ENCODE results near the gene ZFP62.
"Not testable (repeated sequence)": the region's sequence is repeated elsewhere in the genome, so short reads cannot be mapped to it uniquely, and the experiment has no call there.

The ZFP62 gene

DNA sequence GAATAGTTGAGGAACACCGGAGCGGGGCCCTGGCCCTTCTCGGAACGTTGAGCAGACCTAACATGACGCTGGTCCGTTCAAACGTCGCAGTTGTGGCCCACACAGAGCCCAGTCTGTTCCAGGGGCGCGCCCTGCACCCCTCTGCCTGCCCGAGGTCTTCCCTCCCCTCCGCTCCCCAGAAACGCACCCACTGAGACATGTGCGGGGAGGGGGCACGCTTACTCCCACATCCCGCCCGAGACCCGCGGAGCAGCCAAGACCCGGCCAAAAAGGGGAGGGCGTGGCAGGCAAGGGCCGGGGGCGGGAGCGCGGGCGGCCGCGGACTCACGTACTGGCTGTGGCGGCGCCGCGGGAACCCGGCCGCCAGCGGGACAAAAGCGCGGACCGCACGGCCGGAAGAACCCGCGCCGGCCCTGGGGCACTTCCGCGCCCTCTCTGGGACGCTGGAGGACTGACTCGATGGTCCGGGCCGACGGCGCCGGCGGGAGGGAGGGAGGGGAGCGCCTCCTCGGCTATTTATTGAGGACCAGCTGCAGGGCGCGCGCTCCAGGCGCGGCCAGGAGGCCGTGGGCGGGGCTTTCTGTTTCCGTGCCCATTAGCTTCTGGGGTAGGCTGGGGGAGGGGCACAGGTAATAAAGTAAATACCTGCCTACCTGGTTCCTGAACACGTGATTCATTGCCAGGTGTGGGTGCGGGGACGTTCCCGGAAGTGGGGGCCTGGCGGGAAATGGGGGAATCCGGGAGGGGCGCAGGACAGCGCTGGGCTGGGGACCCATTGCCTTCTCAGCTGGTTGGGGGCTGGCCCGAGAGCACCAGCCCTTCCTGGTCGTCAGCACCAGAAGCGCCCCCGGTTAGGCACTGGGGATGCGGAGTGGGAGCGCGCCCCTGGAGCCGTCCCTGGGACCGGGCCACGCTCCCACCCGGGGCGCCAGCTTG, at the start of gene ZFP62:
ZFP62 (minus strand) TSS at position 390 of the 936 bp plus-strand sequence; CDS start at position 333, 57 bp downstream.
- DNase-seq (ENCODE audit: low spot score): peak; percentile 96

DNA sequence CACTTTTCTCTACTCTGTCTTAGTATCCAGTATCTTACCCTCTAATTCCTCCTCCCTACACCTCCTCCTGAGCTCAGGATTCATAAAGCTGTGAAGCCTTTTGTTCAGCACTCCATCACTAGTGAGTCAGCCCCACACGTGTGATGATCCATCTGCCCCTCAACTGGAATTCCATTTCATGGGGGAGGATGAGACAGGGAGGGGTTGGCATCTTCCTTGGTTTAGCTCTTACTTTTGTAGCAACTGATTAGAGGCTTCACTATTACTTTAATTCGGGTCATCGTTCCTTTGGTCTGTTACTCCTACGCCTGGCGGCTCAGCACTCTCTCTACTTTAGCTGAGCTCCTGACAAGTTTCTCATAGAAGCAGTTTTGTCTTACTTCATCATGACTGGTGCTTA, 49.7 kb upstream of the ZFP62 start:
- DNase-seq (ENCODE audit: low spot score): no peak

DNA sequence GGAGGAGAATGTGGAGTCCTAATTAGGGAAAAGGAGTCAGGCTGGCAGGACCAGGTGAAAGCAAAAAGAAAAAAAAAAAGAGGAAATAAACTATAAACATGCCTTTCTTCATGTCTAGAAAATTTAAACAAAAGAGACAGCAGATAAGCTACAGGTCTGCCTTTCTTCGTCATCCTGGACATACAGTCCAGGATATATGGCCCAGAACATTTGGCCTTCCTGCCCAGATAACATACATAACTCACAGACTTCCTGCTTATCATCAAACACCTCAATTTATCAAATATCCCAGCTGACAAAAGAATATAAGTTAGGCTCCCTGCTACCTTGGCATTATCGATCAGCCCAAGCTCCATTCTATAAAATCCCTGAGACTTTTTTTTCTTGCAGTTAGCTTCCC, 49.1 kb upstream of the ZFP62 start:
- no peak for DNase-seq (ENCODE audit: low spot score)

GRCh38 chr5:180909782-180910181, 48.7 kb upstream of the ZFP62 start:
- no peak for DNase-seq (ENCODE audit: low spot score)

- no peak for DNase-seq (ENCODE audit: low spot score)
Measured at GRCh38 chr5:180908998-180909731, 48.1 kb upstream of the ZFP62 start.

DNA sequence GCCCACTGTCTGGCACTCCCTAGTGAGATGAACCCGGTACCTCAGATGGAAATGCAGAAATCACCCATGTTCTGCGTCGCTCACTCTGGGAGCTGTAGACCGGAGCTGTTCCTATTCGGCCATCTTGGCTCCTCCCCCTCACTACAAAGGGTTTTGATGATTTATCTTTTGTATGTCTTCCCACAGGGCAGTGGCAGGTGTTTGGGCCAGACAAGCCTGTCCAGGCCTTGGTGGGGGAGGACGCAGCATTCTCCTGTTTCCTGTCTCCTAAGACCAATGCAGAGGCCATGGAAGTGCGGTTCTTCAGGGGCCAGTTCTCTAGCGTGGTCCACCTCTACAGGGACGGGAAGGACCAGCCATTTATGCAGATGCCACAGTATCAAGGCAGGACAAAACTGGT, 47.3 kb upstream of the ZFP62 start:
- DNase-seq (ENCODE audit: low spot score): no peak

DNA sequence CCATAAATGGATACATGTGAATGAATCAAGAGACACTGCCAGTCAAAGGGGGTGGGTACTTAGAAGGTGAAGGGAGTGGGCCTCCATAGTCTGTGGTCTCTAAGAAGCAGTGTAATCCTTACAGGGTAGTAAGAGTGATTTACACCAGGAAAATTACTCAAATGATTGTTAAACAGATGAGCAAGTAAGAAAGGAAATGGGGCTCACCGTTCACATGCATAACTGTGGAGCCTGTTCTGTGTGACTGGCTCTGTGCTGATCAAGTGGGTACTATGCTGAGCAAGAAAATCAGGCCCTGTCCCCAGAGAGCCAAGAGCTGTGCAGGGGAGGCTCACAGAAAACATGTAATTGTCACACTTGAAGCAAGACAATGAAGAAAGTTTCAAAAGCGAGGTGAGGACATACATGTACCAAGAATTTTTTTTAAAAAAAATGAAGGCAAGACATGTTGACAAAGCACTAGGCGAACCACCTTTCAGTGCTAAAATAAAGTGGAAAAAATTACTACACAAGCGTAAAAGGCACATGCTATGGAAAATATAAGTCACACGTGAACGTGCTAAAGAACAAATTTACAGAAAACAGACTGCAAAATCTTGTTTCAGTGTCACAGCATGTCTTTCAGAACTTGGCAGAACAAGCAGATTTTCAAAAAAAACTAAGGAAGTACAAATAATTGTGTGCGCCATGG, 40.4 kb upstream of the ZFP62 start:
- no peak for DNase-seq (ENCODE audit: low spot score)

GRCh38 chr5:180900178-180900577, 39.1 kb upstream of the ZFP62 start:
- DNase-seq (ENCODE audit: low spot score): no peak

DNA sequence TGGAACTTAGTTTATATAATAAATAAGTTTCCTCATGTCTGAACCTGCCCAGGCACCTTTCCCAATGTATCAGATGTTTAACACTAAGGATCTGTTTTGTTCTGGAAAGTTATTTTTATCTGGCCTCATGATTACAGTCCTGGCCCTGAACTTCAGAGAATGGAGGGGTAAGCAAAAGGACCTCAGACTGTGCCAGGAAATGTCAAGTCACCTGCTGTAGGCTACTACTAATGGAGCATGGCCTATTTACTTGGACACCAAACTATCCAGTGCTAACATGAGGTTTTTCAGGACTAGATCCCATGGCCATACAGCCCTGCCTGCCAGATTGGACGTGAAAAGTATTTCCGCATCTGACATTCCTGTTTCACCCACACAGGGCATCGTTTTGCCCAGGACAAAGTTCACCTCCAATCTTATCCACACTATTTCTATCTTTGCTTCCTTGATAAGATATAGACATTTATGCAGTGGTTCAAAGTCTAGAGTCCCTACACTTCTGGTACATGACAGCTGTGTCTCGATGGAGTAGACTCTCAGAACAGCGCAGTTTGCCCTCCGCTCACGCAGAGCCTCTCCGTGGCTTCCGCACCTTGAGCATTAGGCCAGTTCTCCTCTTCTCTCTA, 37.7 kb upstream of the ZFP62 start, which contains the start of gene BTNL8:
BTNL8 (plus strand) TSS at position 539 of the 626 bp plus-strand sequence. CDS start 152 bp downstream, outside the sequence.
- DNase-seq (ENCODE audit: low spot score): no peak

GRCh38 chr5:180895330-180895729, 34.3 kb upstream of the ZFP62 start:
- not testable (repeated sequence) for DNase-seq (ENCODE audit: low spot score)

DNA sequence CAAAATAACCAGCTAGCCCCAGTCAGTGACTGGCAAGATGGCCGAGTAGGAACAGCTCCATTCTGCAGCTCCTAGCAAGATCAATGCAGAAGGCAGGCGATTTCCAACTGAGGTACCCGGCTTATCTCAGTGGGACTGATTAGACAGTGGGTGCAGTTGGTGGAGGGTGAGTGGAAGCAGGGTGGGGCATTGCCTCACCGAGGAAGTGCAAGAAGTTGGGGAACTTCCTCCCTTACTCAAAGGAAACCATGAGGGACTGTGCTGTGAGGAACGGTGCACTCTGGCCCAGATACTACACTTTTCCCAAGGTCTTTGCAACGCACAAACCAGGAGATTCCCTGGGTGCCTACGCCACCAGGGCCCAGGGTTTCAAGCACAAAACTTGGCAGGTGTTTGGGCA, 28.3 kb upstream of the ZFP62 start:
- DNase-seq (ENCODE audit: low spot score): no peak

- not testable (repeated sequence) for DNase-seq (ENCODE audit: low spot score)
Measured at GRCh38 chr5:180885845-180886529, 24.9 kb upstream of the ZFP62 start.

DNA sequence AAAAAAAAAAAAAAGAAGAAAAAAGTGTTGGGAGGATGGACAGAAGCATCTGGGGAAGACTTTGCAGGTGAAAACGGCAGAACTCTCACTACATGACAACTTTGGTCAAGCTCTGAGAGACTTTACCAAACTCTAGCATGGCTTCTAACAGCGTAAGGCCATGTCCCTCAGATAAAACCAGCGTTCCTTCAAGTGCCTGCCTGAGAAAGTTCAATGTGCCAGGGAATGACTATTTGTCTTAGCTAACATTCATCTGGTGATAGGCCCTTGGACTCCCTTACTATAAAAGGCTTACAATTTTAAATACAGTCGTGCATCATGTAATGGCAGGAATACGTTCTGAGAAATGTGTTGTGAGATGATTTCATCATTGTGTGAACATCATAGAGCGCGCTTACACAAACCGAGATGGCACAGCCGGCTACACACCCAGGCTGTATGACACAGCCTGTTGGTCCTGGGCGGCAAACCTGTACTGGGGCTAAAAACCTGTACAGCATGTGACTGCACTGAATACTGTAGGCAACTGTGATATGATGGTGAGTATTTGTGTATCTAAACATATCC, 14.9 kb upstream of the ZFP62 start:
- no peak for DNase-seq (ENCODE audit: low spot score)

DNA sequence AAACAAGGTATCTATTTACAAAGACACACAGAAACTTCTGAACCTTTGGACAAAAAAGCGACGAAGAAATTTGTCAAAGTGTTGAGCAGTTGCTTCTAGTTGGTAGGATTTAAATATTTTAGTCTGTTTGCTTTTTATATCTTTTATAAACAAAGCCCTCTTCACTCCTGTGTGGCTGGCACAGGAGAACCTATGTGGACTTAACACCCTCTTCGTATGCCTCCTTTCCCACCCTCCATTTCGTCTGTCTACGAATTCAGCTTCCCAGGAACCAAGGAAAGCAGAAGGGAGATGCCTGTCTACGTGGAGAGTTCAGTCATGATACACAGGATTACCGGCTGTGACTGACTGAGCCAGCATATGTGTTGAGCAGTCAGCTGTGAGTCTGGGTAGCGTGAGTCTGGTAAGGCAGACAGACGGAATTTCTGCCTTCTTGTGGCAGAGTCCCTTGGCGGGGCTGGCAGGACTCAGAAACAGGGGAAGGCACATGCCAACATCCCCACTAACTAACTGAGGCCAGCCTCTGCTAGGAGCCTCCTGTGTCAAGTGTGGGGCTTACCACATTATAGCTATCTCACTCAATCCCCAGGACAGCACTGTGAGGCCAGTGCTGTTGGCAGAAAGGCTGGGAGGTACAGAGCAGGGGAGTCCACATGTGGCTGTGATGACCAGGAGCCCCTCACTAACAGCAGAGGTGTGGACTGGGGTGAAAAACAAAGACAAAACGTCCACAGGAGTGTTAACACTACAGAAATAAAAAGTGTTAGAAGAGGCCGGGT, 13.9 kb upstream of the ZFP62 start:
- no peak for DNase-seq (ENCODE audit: low spot score)

DNA sequence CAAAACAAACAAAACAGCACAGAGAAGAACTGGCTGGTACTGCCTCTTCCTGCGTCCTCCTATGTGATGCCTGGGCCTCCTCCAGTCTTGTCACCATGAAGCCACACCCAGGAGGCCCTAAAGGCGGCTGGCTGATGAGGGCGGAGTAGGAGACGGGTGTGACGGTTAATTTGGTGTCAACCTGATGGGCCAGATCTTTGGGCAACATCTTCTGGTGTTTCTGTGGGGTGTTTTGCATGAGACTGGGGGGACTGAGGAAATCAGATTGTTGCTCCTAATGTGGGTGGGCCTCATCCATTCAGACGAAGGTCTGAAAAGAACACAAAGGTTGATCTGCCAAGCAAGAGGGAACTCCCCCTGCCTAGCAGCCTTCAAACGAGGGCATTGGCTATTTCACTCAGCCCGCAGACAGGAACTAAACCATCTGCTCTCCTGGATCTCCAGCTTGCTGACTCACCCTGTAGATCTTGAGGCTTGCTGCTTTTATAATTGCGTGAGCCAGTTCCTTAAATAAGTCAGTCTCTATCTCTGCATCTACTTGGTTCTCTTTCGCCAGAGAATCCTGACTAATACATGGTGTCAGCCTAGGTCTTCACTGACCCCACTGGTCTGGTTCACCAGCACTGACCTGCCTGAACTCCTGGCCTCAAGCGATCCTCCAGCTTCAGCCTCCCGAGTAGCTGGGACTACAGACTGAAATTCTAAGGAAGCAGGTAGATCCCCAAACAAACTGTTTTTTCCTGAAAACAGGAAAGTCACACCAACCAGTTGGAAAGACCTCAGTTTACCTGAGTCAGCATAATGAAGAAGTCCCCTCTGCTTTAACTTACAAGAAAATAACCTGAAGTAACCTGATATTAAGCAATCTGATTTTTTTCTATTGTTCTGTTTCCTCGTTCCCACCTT, 12.8 kb upstream of the ZFP62 start:
- no peak for DNase-seq (ENCODE audit: low spot score)

DNA sequence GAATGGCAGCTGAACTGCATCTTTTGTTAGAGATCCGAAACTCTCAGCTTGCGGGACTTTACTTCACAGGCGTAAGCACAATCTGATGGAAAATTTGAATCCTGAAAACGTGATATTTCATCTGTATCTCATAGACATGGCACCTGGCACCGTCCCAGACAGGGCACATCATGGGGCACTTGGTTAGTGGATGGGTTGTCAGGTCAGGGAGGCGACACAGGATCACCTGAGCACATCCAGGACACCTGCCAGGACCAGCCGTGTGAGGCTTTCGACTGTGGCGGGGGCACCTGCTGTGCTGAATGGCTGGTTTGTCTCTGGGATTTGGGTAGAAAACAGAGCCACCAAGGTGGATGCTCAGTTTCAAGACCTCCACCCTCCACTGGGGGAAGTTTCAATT, 11.3 kb upstream of the ZFP62 start:
- no peak for DNase-seq (ENCODE audit: low spot score)

DNA sequence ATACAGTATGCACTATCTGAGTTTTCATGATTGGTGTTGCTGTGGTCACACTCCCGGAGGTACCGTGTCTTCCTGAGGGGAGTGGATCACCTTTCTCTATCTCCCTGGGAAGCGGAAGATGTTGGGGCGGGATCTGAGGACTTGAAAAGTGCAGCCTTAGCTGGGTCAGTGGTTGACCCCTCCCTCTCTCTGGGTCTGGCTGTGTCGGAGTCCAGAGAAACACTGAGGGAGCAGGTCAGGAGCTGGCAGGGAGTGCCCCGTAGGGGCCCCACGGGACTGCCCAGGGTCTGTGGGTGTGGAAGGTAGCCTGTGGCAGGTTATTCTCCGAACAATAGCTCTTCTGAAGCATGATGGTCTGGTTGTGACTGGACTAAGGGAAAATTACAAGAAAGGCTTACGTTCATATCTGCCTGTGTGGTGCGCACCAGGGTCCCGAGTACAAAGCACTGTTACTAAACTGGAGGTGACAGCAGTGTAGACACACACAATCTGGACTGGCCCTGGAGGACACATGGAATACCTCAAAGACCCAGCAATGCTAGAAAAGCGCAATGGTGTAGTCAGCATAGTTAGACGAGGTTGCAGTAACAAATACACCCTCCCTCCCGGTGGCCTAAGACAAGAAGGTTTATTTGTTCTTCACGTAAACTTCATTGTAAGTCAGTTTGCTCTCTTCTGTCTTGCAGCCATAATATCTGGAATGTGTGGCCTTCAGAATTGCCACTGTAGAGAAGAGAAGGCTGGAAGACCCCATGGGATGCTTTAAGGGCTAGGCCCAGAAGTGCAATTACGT, 9.4 kb upstream of the ZFP62 start:
- DNase-seq (ENCODE audit: low spot score): no peak

- DNase-seq (ENCODE audit: low spot score): no peak
Measured at GRCh38 chr5:180869587-180869986, 8.5 kb upstream of the ZFP62 start.

All from AG08396 (cell line).